Subcutaneous adipose tissue (tissue), 4 donors: Measurements from ENCODE around the gene CASS4. TPM values are rescaled to one million over a fixed set of nuclear protein-coding genes. Genes with fewer than 3 reads are reported as not detected.

Source experiments
- total RNA-seq, 4 donors: library from RNA; depleted of rRNA; stranded (reverse); fragments of >200 nt; gene quantifications; one replicate each; pipeline ENCODE4 v1.1.0, GENCODE V29; 2016
- TF ChIP-seq, protein P1 (sequence below): fragments of 450-650 bp; IDR thresholded peaks from one replicate; pipeline ENCODE4 v1.5.1; 2016; ENCODE audit warnings: low read depth, mild to moderate bottlenecking, control low read depth, antibody characterized with exemption, moderate library complexity

The CASS4 gene, protein sequence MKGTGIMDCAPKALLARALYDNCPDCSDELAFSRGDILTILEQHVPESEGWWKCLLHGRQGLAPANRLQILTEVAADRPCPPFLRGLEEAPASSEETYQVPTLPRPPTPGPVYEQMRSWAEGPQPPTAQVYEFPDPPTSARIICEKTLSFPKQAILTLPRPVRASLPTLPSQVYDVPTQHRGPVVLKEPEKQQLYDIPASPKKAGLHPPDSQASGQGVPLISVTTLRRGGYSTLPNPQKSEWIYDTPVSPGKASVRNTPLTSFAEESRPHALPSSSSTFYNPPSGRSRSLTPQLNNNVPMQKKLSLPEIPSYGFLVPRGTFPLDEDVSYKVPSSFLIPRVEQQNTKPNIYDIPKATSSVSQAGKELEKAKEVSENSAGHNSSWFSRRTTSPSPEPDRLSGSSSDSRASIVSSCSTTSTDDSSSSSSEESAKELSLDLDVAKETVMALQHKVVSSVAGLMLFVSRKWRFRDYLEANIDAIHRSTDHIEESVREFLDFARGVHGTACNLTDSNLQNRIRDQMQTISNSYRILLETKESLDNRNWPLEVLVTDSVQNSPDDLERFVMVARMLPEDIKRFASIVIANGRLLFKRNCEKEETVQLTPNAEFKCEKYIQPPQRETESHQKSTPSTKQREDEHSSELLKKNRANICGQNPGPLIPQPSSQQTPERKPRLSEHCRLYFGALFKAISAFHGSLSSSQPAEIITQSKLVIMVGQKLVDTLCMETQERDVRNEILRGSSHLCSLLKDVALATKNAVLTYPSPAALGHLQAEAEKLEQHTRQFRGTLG
- total RNA-seq = 10 to 100 TPM in 1 of 4 donors, 1 to 10 TPM in 2, under 1 TPM in 1; 0.94 to 16.5 (median 3.7) TPM

DNA sequence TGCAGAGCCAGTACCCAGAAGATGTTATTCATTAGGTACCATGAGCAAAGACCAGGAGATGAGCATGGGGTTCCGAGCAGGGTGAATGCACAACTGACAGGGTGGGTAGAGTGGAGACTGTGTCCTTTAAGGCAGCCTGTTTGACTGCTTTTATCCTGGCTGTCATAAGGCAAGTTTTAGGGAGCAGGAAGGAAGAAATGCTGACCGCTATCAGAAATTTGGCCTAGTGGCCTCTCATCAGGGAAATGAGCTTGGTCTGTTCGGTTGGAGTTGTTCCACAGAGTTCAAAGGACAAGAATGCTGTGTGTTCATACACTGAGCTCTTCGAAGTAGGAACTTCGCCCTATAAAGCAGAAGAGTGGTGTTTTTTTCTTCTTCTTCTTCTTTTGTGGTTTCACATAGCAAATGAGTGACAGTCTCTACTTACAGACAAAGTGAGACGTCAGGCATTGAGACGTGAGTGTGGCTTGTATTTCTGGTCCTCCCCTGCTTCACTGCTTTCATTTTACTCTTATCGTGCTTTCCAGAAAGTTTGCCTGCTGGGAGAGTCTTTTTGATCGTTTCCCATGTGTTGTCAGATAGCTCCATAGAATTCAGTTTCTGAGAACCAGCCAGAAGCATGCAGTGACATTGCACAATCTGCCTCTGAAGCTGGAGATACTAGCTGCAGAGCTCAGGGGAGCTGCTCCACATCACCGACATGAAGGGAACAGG is at the start of gene CASS4:
Gene CASS4, plus strand, starts transcription at position 502 of the 714 bp plus-strand sequence. Its CDS starts 199 bp downstream, at position 701.
- TF ChIP-seq, protein P1, sequence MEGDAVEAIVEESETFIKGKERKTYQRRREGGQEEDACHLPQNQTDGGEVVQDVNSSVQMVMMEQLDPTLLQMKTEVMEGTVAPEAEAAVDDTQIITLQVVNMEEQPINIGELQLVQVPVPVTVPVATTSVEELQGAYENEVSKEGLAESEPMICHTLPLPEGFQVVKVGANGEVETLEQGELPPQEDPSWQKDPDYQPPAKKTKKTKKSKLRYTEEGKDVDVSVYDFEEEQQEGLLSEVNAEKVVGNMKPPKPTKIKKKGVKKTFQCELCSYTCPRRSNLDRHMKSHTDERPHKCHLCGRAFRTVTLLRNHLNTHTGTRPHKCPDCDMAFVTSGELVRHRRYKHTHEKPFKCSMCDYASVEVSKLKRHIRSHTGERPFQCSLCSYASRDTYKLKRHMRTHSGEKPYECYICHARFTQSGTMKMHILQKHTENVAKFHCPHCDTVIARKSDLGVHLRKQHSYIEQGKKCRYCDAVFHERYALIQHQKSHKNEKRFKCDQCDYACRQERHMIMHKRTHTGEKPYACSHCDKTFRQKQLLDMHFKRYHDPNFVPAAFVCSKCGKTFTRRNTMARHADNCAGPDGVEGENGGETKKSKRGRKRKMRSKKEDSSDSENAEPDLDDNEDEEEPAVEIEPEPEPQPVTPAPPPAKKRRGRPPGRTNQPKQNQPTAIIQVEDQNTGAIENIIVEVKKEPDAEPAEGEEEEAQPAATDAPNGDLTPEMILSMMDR = no peak

DNA sequence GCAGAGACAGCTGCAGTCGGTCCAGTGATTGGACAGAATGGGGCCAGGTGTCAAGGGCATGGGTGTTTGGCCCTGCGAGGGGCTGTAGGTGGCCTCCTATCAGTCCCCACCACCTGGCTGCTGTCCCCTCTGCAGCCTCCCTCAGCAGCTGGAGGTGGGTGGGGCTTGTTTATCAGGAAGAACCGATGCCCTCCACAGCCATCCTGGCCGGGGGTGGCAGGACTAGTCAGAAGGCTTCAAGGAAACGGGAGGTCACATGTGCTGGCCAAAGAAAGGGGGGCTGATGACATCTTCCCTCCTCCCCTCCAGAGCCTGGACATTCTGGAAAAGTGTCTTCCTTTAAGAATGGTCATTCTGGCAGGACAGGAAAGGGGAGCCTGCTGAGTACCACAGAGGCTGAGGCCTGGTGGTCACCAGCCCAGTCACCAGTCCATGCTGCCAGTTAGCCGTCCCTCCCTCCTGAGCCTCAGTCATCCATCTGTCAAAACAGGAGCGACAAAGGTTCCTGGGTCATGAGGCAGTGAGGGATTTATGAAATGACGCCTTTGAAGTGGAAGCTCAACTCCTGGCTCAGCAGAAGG is 49.1 kb upstream of the CASS4 start:
- TF ChIP-seq, protein P1 = no peak

DNA sequence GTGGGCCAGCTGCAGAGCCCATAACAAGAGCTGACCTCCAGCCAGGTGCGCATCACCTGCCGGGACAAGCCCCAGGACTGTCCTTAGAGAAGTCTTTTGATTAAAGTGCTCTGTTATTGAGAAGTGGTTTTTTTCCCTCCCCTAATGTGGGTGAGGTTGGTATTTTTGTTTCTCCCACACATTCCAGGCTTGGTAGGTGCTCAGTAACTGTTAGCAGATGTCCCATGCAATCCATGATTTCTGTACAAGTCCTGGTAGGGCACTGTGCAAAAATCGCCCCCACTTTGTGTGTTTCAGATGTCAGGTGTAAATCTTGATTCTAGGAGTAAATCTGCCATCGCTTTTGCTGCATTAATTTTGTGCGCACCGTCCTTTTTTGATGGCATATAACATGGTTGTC is 48.6 kb upstream of the CASS4 start:
- TF ChIP-seq, protein P1 = no peak

DNA sequence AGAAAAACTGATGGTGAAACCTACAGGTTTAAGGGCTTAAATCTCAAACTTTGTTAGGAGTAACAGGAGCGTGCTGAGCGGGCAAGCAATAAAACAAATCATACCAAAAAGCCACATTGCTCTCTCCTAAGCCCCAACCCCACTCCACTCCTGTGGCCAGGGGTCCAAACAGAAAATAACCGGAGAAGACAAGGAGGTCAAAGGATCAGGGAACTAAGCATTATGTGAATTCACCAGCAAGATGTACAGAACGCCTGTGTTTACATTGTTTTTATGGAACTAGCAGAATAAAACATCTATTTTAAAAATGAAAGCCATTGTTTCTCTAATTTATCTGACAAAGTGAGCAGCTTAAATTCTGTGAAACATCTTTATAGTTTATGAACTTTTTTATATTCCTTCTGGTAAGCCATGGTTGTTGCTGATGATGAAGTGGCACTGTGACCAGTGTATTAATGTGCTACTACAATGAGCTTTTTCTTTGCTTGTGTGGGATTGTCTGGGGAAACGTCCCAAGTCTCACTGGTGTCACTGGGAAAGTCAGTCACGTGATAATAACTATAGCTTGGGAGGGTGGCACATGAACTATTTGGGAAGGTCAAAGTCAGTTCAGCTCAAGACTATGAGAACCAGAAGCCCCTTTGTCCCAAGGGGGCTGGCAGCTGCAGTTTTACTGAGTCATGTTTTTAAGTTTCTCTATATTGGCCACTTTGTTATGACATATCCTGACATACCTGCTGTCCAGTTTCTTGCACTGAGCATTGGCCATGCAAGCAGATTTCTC is 43.5 kb upstream of the CASS4 start:
- TF ChIP-seq, protein P1 = no peak

DNA sequence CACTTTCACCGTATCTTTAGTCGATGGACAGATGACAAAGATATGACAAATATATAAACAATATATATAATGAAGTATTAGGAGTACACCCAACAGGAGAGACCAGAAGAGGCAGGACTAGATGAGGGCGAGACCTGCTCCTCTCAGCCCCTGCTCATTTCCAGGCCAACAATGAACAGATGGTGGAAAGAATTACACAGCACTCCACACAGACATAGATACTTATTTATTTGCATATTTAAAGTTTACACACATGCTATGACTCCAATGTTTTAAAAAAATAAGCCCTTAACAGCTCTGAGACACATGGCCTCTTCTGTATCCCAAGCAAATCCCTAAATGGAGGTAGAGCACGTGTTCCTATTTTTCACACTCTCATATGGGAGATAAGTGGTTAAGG is 42.9 kb upstream of the CASS4 start:
- TF ChIP-seq, protein P1 = no peak

DNA sequence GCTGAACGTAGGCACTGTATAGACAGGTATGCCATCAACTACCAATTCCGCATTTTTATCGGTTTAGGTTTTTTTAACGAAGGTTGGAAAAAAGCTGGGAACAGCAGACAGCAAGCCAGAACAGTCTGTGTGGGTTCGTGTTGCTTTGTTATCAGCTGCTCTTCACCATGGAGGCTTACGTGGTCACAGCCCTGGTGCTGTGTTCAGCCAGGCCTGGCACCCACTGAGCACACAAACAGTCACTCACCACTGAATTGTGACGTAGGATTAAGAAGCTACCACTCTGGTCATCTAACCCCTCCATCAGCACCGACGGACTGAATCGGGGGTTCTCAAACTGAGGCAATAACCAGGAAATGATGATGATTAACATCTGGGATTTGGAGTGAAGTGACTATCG is 40.1 kb upstream of the CASS4 start:
- TF ChIP-seq, protein P1 = no peak
